HEK293T (cell line): ENCODE measurements around the gene CLMP.

Source experiments
- BHLHE40 ChIP-seq: fragments of 450-650 bp; IDR thresholded peaks from 2 replicates; pipeline ENCODE4 v1.6.1; 2016; ENCODE audit warnings: mild to moderate bottlenecking, moderate library complexity, borderline replicate concordance
- FOXM1 ChIP-seq: fragments of 450-650 bp; IDR thresholded peaks from 2 replicates; pipeline ENCODE4 v1.6.1; 2017; ENCODE audit warnings: mild to moderate bottlenecking, borderline replicate concordance

DNA sequence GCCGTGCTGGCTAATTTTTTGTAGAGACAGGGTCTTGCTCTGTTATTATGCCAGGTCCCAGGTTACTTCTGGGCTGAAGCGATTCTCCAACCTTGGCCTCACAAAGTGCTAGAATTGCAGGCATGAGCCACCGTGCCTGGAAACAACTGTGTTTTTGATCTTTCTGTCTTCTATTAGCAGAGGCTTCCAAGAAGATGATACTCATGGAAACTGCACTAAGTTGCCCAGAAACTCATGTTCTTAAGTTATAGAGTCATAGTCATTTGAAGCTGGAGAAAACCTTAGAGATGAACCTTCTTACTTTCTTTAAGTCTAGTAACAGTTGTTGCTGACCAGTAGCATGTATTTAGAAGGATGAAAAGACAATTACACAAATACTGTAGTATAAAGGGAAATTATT is 96.1 kb downstream of the CLMP start:
- no peak for TF ChIP-seq FOXM1
- TF ChIP-seq BHLHE40 = no peak
